BJ (cell line): ENCODE data around the gene SLCO4A1. TPM values are rescaled to one million over a fixed set of nuclear protein-coding genes. Genes with fewer than 3 reads are reported as not detected.

Source experiments
- CTCF ChIA-PET: fragments of 350-600 bp; formaldehyde crosslinking; extraction: SDS; loops from one replicate; lab custom pipeline; 2021; ENCODE audit warnings: antibody characterized with exemption, inconsistent platforms; lab: Yijun Ruan, JAX
- POLR2A ChIA-PET: fragments of 300-600 bp; sonication (Branson Sonifier 250); formaldehyde crosslinking; extraction: SDS; loops from one replicate; lab custom pipeline; 2021; ENCODE audit warnings: antibody characterized with exemption; lab: Charles Lee
- DNase-seq: peaks from one replicate; pipeline ENCODE4 v3.0.0-alpha.2; 2011; ENCODE audit warnings: low read depth
- H3K27me3 ChIP-seq: 2 replicates; pipeline ENCODE4 v1.6.0; 2011; ENCODE audit warnings: low read length; ENCODE audit not compliant: control insufficient read depth, insufficient read depth
- H3K36me3 ChIP-seq: 2 replicates; pipeline ENCODE4 v1.5.1; 2011; ENCODE audit warnings: low read length; ENCODE audit not compliant: control insufficient read depth, insufficient read depth
- H3K4me3 ChIP-seq: 2 replicates; pipeline ENCODE4 v1.5.1; 2011; ENCODE audit warnings: low read depth, mild to moderate bottlenecking, control low read depth, low read length
- polyA plus RNA-seq: library from polyadenylated mRNA; depleted of rRNA; stranded (reverse); fragments of >200 nt; gene quantifications from 2 replicates; pipeline ENCODE4 v1.2.3, GENCODE V29; 2011
- TF ChIP-seq, protein P1 (sequence below): IDR thresholded peaks from 2 replicates; pipeline ENCODE4 v1.5.1; 2011; ENCODE audit warnings: low read depth, mild to moderate bottlenecking, control low read depth, inconsistent platforms, low read length, moderate library complexity; ENCODE audit not compliant: insufficient read depth

Gene SLCO4A1
- polyA plus RNA-seq, 1 experiment = 0.15 TPM

DNA sequence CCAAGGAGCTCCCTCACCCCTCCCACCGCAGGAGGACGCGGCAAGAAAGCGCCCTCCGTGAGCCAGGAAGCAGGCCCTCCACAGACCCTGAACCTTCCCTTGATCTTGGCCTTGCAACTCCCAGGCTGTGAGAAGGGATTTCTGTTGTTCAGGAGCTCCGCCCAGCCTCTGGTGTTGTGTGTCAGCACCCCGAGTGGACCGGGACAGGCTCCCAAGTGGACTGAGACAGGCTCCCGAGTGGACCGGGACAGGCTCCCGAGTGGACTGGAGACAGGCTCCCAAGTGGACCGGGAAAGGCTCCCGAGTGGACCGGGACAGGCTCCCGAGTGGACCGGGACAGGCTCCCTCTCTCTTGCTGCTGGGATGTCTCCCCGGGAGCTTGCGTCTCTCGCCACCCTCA is 57.0 kb downstream of the SLCO4A1 start:
- ChIA-PET POLR2A (no interaction called here), CTCF (interaction anchor here (5.9 kb wide), 1 partner anchor 92 kb away, joined by 39 read pairs; no protein-coding TSS in a partner anchor)

DNA sequence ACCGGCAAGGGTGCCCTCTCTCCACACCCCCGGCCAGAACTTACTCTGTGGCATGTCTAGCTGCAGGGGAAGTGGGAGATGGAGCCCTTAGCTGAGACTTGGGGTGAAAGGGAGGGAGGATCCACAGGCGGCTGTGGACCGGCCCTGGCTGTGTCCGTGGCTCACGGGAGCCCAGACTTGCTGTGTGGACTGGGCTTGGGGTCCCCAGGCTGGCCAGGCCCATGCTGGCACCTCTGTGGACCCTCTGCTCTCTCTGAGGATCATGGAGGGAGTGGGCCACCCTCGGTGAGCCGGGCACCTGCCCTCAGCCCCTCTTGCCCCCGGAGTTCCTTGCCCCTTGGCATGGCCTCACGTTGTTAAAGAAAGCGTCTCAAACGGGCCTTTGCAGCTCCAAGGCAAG is 57.4 kb downstream of the SLCO4A1 start:
- no peak for DNase-seq
- Histone ChIP-seq H3K4me3 (no peak overlapping the region), H3K27me3 (no peaks in the 10 kb centered on the region), H3K36me3 (no peaks in the 10 kb centered on the region)
- ChIA-PET CTCF (interaction anchor here (5.9 kb wide), 1 partner anchor 92 kb away, joined by 39 read pairs; no protein-coding TSS in a partner anchor), POLR2A (no interaction called here)
- TF ChIP-seq, protein P1, sequence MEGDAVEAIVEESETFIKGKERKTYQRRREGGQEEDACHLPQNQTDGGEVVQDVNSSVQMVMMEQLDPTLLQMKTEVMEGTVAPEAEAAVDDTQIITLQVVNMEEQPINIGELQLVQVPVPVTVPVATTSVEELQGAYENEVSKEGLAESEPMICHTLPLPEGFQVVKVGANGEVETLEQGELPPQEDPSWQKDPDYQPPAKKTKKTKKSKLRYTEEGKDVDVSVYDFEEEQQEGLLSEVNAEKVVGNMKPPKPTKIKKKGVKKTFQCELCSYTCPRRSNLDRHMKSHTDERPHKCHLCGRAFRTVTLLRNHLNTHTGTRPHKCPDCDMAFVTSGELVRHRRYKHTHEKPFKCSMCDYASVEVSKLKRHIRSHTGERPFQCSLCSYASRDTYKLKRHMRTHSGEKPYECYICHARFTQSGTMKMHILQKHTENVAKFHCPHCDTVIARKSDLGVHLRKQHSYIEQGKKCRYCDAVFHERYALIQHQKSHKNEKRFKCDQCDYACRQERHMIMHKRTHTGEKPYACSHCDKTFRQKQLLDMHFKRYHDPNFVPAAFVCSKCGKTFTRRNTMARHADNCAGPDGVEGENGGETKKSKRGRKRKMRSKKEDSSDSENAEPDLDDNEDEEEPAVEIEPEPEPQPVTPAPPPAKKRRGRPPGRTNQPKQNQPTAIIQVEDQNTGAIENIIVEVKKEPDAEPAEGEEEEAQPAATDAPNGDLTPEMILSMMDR = no peak

More for the DNA sequence above, 57.0 kb downstream of the SLCO4A1 start:
- H3K4me3 ChIP-seq = no peak overlapping the region
- no peak for DNase-seq
- TF ChIP-seq, protein P1 = no peak
- no peaks in the 10 kb centered on the region for H3K27me3 ChIP-seq
- no peaks in the 10 kb centered on the region for H3K36me3 ChIP-seq

DNA sequence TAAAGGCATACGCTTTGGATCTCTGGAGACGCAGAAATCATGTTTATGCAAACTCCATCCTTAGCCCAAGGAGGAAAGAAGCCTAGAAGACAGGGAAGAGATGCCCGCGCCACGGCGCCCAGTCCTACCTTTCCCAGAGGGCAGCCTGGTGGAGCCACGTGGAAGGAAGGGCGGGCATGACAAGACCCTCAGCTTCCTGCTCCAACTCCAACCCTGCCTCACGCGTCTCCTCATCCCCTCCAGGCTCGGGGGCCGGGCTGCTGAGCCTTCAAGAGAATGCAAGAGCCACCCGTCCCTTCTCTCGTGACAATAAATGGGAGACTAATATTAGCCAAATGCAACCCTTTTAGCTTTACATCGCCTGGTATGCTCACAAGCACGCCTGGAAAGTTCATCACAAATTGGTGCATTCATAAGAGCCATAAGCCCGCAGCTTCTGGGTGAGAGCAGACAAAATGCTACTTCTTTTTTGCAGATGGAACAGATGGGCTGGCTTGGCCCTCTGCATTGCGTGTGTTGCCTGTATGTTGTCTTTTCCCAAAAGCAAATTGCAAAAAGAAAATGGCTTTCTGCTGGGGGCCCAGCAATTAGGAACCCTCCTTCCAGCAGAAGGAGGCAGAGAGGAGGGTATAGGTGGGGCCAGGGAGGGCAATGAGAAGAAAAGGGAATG is 58.1 kb downstream of the SLCO4A1 start:
- TF ChIP-seq, protein P1 = no peak
- ChIA-PET POLR2A (no interaction called here), CTCF (interaction anchor here (5.9 kb wide), 1 partner anchor 91 kb away, joined by 39 read pairs; no protein-coding TSS in a partner anchor)
- no peak for DNase-seq
- H3K36me3 ChIP-seq = no peaks in the 10 kb centered on the region
- no peaks in the 10 kb centered on the region for H3K27me3 ChIP-seq
- H3K4me3 ChIP-seq = no peak overlapping the region

DNA sequence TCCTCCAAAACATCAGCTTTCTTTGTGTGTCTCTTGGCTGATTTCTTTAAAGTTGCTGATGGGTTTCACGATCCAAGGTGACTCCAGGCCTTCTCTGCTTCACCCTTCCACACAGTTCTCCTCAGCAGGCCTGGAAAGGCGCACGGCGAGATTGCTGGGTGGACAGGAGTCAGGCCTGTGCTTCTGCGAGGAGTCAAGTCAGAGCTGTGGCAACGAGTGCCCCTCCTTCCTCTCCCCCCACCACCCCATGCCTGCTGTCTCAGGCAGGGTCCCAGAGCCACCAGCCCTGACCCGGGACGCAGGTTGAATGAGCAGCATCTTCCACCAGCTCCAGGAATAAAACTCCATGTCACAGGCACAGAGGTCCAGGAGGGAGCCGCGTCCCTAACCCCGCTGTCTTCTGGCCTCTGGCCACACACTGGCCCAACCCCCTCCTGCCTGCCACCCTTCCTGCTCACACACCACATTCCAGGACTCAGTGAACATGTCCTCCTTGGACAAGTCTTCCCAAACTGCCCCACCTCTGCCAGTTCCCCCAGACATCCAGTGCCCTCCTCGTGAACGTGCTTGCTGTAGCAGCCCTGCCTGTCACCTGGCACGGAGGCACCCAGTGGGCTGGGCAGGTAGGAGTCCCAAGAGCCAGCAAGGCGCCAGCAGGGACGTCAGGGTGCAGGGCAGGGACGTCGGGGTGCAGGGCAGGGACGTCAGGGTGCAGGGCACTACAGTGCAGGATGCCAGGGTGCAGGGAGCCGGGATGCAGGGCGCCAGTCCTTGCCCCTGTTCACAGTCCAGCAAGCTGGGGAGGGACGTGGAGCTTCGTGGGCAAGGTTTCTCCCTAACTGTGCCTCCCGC is 59.1 kb downstream of the SLCO4A1 start:
- no peaks in the 10 kb centered on the region for H3K27me3 ChIP-seq
- DNase-seq = no peak
- H3K4me3 ChIP-seq = no peak overlapping the region
- TF ChIP-seq, protein P1 = no peak
- H3K36me3 ChIP-seq = no peaks in the 10 kb centered on the region
- ChIA-PET POLR2A (no interaction called here), CTCF (interaction anchor here (5.9 kb wide), 1 partner anchor 90 kb away, joined by 39 read pairs; no protein-coding TSS in a partner anchor)

DNA sequence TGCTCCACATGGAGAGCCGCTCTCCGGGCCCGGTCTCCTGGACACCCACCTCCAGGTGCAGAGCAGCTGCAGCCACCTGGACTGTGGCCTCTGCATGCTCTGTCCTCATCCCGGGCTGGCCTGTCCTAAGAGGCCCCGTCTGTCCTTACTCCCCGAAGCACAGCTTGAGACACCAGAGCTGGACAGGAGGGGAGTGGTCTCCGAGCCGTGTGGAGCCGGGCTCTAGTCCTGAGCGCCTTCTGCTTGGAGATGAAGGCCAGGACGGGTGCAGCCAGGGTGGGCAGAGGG is 59.7 kb downstream of the SLCO4A1 start:
- TF ChIP-seq, protein P1 = no peak
- ChIA-PET CTCF (interaction anchor here (5.9 kb wide), 1 partner anchor 90 kb away, joined by 39 read pairs; no protein-coding TSS in a partner anchor), POLR2A (no interaction called here)
- Histone ChIP-seq H3K4me3 (no peak overlapping the region), H3K27me3 (no peaks in the 10 kb centered on the region; the same call in 1 of the 2 replicates), H3K36me3 (no peaks in the 10 kb centered on the region)
- DNase-seq = no peak
